Stimulated activated CD4-positive, alpha-beta T cell treated with anti-CD3 and anti-CD28 coated beads, Interleukin-4, amount 100 ng/mL, for 24 hours (primary cell): ENCODE measurements around the gene CACNA1D.

Source experiments
- DNase-seq: peaks from one replicate; pipeline ENCODE4 v3.0.0-alpha.2; 2020

The CACNA1D gene

DNA sequence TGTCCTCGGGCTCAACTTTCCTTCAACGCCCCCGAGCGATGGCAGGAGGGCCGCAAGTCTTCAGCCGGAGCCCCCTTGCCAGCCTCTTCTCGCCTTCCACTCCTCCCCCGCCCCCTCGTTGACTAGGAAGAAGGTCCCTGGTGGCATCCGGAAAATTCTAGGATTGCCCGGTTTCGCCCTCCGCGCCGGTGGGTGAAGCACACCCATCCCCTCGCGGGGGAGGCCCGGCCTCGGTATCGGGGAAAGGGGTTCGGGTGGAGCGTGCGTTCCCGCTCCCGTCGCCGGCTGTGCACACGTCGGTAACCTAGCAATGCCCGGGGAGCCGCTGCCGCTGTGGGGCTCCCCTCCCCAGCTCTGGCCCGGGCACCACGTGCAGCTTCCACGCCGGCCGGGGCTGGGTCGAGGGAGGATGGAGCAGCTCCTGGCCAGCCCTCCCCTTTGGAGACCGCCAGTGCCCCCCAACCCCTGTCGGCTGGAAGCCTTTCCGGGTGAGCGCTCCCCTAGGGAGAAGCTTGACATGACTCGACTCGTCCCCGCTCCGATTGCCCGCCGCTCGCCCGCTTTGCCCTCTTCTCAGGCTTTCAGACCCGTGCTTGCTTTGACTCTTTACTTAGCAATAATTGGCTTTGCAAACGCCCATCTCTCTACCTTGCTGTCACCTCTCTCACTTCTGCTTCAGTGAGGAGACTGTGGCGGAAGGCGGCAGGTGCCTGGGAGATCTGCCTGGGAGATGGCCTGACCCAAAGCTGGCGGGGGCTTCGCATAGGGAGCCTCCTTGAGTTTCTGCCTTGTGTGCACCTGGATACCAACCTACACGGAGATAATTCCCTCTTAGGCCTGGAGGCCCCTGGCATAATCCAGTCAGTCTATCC, 1.3 kb downstream of the CACNA1D start:
- DNase-seq = no peak

DNA sequence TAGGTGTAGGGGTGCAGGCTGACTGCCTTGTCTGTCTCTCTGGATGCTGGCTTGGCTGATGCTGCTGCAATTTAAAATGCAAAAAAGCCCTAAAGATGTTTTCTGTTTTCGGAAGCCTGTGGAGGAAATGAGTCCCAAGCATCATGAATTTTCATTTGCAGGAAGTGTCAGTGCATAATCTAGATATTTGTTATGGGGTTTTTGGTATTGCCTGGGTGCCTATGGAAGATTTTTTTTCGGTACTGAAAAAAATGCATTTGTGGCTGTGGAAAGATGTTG, 1.9 kb downstream of the CACNA1D start:
- DNase-seq = no peak

DNA sequence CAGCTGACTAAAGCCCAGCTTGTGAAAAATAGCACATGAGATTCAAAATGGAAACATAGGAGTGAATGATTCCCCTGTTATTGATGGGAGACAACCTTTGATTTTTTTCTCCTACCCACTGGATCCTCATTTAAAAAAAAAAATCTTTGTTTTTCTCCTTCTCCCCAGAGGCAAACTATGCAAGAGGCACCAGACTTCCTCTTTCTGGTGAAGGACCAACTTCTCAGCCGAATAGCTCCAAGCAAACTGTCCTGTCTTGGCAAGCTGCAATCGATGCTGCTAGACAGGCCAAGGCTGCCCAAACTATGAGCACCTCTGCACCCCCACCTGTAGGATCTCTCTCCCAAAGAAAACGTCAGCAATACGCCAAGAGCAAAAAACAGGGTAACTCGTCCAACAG, 2.6 kb downstream of the CACNA1D start:
- DNase-seq = no peak

DNA sequence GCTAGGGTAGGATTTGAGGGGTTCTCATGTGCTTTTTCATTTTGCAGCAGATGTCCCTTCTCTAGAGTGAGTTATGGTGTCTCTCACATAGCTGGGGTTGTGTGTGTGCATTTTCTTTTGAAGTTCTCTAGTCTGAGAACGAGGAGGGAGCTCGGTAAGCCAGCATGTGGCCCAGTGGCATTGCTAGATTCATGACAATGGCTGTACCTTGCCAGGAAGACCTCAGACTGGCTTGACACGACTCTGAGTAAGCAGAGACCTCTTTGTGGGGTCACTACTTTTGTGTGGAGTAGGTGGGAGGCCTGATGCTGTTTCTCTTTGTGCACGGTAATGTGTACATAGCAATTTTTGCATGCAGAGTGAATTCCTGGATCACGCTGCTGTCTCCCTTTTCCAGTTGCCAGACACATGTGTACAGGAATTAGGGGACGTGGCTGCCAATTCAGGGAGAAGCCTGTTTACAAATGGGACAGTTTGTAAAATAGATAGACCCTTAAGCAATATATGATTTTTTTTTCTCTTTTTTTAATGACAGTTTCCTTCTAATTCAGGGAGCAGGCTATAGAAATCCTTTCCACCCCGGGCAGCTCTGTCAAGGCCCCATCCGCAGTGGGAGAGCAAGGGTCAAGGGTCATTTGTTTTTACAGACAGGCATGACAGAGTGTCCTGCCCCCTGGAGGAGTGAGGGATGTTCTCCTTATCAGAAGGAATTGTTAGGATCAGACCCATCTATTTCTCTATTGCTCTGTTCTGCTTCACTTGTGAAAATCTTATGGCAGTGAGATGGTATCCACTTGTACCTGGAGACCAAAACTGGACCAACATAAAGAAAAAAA, 4.6 kb downstream of the CACNA1D start:
- no peak for DNase-seq

DNA sequence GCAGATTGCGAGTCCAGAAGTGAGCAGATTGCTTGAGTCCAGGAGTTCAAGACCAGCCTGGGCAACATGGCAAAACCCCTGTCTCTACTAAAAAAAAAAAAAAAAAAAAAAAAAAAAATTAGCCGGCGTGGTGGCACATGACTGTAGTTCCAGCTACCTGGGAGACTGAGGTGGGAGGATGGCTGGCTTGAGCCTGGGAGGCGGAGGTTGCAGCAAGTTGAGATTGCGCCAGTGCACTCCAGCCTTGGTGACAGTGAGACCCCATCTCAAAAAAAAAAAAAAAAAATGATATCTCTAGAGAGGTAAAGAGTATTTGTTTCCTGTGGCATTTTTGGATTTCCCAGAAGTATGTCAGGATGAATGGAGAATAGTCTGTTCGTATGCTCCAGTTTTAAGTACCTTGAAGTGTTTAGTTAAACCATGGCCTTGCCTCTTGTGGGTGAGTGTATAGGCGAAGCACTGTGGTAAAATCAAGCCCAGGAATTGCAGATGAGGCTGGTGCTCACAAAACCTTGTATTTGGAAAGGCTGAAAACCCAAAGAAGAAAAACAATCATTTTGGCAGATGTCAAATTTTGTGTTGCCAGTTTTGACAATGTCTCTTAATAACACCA, 5.9 kb downstream of the CACNA1D start:
- no peak for DNase-seq

DNA sequence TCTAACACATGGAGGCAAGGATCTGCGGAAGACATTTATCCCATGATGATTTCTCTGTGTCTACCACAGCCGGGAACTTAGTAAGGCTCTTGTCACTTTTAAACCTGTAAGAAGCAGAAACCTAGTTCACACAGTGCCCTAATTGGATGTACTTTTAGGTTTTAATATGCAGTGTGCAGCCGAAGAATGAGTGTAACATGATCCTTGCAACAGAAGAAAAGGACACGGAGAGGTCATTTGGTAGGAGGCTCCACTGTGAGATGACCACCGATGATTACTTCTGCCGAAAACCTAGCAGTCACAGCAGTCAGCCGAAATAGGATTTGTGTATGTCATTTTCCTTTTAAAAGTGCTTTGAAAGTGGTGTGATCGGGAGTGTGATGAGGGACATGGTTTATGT, 6.8 kb downstream of the CACNA1D start:
- no peak for DNase-seq

DNA sequence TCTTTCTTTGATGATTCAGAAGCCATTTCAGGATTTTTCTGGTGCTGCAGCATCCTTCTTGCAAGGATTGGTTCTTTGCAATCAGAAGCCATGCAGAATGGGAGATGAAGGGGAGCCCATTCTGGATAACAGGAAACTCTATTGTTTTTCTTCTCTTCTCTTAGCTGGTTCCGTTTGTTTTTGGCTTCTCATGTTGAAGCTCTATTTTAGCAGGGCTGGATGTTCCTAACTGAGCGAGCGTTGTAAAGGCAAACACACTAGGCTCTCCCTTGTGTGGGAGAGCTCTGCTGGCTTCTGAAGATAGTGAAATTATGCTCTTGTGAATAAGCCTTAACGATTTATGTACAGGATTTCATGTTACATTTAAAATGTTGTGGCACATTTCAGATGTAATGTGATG, 8.3 kb downstream of the CACNA1D start:
- DNase-seq = no peak

DNA sequence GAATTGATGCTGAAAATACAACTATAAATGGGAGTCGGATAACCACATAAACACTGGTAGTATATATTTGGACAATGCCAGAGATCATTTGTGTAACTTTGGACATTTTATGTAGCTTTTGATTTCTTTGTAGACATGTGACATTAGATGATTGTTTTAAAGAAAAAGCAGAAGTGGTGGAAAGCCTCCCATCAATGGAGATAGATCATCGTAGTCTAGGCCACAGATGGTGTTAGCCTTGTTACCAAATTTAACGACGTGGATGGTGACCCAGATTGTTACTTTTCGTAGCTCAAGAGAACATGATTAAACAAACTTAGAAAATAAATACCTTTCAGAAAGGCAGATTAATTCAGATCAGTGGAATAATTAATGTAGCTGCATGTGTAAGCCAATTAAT, 8.8 kb downstream of the CACNA1D start:
- no peak for DNase-seq

DNA sequence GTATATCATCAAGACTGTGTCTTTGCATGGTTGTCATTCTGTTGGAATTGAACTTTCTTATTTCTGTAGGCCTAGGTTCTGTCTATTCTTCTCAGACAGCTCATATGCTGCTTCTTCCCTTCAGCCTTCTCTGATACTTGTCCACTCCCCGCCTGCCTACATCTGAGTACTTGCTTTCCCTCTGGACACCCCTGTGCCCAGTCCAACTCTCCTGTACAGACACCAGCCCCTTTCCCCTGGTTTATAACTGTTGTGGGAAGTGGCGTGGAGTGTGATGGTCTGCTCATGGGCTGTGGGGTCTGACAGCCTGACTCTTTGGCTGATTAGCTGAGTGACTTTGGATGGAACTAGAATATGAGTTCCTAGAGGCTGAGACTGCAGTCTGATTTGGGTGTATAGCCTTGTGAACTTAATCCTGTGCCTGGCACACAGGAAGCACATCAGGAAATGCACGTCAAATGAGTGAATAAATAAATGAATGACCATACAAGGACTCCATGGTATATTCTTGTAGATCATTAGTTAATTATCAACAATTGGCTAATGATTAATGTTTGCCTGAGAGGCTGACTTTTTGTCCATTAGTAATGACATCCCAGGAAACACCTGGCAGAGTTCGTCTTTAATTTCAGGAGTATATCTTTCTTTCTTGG, 11.8 kb downstream of the CACNA1D start:
- DNase-seq = no peak

DNA sequence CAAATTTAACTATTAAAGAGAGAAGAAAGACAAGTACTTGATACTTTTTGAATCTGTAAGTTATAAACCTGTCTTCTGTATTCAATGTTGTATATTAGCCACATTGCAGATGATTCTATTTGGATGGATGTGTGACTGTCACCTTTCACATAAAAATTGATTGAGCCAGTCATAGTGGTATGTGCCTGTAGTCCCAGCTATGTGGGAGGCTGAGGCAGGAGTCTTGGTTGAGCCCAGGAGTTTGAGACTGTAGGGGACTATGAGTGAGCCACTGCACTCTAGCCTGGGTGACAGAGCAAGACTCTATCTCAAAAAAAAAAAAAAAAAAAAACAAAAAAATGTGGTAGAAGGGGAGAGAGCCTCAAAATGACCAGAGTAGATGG, 12.3 kb downstream of the CACNA1D start:
- no peak for DNase-seq

DNA sequence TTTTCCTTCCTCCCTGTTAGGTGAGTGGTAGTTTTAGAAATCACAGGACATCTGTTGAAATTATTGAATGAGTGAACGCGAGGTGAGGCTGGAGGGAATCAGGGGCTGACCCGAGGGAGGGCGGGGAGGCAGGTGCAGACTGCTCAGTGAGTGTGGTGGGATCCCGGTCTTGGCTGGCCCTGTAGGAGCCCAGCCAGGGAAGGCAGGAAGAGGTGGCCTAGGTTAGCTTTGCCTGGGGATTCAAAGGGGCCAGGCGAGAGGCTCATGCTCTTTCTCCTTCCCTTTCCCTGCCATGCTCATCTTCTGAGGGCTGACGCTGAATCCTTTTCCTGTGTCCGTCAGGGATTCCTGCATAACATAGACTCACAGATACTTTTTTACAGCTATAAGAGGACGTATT, 15.1 kb downstream of the CACNA1D start:
- no peak for DNase-seq

DNA sequence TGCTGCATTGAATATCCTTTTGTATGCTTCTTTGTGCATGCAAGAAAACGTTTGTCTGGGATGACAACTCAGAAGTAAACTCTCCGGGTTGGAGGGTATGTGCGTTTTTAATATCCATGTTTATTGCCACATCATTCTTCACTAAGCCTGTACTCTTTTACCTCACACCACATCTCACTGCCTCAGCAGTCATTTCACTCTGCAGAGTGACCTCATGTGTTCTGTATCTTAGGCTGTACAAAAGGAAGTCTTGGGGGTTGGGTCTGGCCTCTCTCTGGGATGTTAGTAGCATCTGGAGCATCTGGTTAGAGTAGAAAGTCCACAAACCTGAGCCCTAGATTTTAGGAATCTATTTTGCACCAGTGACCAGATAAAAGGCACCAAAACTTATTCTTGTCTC, 16.1 kb downstream of the CACNA1D start:
- DNase-seq = no peak

DNA sequence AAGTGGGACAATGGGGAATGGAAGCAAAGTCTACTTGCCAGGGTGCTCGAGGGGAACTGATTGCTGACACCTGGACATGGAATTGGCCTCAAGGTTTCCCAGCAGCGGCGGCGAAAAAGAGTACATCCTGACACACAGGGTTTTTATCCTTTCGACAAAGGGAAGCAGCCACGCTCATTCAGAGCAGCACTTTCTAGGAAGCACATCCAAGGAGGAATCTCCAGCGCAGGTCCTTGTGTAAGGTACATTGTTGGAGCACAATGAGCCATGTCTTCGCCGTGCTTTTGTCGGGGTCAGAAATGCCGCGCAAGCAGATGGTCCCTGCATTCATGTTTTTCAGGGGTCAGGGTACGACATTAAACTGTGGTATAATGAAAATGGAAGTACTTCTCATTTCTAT, 16.8 kb downstream of the CACNA1D start:
- no peak for DNase-seq

DNA sequence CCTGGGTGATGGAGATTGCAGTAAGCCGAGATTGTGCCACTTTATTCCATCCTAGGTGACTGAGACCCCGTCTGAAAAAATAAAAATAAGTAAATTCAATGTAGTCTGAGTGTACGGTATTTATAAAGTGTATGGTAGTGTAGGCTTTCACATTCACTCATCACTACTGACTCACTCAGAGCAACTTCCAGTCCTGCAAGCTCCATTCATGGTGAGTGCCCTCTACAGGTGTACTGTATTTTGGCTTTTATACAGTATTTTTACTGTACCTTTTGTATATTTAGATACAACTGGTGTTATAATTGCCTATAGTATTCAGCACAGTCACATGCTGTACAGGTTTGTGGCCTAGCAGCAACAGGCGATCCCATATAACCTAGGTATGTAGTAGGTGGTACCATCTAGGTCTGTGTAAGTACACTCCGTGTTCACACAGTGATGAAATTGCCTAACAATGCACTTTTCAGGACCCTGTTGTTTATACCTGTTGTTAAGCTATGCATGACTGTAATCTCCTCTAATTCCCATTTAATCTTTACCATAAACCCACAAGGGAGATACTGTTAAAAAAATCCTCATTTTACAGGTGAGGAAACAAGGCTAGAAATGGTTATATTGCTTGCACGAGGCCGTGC, 19.3 kb downstream of the CACNA1D start:
- no peak for DNase-seq

DNA sequence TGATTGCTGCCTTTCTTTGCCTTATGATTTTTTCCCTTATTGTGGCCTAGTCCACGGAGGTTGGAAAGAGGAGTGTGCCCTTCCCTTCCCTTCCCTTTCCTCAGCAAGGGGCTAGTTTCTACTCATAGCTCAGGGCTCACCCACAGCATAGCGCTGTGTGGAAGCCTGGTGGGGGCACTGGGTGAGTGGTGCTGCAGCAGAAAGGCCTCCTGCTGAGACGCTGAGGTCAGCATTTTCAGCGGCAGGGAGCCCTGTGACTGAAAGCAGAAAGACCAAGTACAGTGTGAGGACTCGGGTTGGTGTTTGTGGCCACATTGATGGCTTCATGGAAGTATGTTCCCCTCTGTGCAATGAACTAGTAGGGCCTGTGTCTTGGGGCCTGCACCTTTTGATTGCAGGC, 21.9 kb downstream of the CACNA1D start:
- DNase-seq = no peak

DNA sequence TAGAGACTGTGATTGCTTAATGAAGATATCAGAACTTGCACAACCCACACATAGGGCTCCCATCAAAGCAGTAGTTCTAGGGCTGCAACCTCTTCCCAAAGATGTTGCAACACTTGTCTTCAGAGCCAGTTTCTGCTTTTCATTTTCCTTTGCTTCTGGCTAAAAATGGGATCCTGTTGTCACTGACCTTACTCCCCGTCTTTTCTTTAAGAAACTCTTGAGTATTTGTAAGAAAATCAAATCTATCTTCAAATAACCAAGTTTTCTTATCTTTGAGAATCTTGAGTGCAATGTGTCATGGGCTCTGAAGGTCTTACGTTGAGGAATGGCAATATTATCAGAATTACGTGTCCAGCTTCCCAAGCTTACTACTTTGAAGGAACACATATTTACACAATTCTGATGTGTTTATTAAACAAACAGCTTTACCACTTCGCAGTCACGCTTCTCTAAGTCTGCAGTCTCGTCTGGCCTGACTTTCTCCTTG, 24.1 kb downstream of the CACNA1D start:
- no peak for DNase-seq

DNA sequence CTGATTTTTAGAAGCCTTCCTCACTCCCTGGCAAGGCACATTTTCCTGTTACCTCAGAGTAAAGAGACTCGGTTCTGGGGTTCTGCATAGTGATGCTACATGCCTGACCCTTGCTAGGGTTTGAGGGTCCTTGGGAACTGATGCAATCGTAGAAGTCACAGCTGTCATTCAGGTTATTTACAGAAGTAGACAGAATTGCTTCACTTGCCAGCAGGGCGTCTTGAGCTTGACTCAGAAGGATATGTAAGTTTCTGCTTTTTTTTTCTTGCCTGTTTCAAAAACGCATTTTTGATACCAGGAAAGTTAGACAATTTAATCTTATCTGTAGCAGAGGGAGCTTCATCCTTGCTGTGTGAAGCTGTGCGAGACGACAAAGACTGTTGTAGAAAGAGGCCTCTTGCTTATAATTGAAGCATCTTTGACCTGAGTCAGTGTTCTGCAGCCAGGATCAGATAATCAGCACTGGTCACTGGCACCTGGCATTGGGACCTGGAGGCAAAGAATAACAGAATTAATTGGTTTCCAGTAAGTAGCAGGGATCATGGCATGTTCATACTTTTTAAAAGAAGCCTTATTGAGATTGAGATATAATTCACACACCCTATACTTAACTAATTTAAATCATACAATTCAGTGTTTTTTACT, 24.8 kb downstream of the CACNA1D start:
- DNase-seq = no peak

DNA sequence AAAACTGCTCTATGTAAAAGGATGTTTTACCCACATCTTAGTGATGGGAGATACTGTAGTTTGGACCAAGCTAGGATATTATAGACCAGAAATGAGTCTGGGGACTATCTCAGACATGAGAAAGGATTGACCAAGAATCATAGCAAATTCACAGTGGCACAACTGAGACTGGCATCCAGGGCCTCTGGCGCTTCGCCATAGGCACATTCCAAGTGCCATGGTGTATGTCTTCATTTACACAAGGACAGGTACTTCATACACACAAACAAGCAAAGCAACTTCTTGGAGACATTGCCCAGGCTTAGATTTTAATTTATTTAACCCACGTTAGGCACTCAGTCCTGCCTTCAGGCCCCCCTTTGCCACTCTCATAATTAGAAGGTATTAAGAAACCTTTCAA, 28.9 kb downstream of the CACNA1D start:
- no peak for DNase-seq

DNA sequence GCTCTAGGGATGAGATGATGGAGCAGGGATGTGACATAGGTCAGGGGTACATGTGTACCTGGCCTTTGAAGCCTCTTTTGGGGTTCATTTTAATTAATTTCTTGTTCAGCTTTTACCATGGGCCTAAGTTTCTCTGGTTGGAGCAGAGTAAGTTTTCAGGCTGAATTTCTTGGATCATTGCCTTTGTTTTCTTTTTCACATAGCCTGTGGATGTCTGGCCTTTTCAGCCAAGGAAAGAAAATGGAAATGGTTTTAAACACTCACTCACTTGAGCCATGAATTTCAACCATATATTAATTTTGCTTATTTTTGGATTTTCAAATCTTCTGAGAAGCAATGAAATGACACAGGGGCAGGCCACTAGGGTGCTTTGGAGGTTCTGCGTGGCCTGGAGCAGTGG, 30.2 kb downstream of the CACNA1D start:
- DNase-seq = no peak

DNA sequence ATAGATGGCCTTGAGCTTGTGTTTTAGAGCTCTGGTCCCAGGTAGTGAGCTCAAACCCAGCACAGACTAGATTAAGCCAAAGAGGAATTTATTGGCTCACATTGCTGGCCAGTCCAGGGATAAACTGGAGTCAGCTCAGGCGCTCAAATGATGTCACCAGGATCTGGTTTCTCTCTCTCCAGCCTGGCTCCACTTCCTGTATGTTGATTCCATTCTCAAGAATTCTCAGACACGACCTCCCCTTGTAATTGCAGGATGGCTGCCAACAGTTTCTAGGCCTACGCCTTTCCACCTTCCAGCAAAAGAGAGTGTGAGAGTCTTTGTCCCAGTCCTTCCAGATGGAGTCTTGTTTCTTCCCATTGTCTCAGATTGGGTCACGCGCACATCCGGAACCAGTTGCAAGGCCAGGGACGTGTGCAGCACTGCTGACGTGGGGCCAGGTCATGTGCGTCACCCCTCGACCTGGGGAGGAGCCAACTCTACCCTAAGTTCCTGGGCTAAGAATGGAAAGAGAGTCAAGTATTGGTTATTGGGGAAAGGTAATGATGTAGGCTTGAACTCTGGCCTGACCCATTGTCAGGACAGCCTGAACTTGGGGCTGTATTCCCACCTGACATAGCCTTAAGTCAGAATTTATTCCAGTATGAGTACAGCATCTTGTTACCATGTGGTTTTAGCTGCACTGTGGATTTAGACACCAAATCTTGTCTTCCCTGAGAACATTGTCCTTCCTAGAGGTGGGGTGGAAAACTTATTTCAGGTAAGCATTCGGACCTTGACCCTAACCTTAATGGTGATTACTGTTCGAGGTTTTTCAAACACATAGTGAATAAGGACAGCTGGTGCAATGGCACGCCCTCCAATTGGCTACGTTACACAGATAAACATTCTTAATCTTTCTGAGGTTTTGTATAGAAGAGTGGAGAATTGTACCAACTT, 31.6 kb downstream of the CACNA1D start:
- no peak for DNase-seq

DNA sequence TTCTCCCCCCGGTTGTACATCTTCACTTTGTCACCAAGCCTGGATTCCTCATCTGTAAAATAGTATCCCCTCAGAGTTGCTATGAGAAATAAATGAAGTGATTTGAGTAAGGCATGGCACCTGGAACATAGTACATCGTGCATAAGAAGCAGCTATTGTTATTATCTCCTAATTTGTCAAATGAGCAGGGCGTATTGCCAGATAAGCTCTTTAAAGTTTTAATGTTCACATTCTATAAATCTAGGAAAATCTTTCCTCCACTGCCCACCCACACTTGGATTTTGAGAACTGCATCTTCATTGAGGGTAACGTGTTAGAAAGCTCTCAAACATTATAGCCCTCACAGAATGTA, 32.3 kb downstream of the CACNA1D start:
- no peak for DNase-seq
